SH-SY5Y (cell line): Measurements from ENCODE around the gene JAKMIP1.

Experiments used
- GATA2 ChIP-seq: IDR thresholded peaks from 2 replicates; pipeline ENCODE4 v1.6.1; 2011; ENCODE audit warnings: mild to moderate bottlenecking, low read depth, low read length
- GATA3 ChIP-seq: IDR thresholded peaks from 2 replicates; pipeline ENCODE4 v1.6.1; 2011; ENCODE audit warnings: low read depth, mild to moderate bottlenecking, low read length, moderate library complexity

The JAKMIP1 gene

DNA sequence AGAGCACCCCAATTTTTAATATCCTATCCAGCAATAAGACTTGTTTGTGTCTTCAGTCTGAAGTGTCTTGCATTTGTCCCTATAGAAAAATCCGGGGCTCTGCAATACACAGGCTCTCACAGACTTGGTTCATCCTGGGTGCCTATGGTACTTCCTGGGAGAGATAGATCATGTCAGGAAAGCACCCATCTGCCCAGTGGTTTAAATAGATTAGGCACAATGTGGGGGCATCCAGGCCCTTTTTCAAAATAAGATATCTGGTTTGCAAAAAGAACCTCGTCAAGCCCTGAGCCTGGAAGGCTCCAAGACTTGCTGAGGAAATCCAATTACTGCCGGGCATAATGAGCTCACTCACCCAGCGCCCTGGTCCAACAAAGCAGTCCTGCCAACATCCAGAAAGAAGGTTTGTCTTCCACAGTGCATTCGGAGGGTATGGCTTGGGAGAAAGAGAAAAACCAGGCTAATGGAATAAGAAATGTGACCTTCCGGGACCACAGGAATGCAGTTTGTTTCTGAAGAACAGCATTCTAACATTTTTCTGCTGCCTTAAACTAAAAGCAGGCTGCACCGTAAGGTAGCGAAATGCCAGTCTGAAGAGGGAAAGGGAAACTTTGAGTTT lies 11.6 kb downstream of the JAKMIP1 start:
- TF ChIP-seq GATA2 (no peak), GATA3 (no peak)

DNA sequence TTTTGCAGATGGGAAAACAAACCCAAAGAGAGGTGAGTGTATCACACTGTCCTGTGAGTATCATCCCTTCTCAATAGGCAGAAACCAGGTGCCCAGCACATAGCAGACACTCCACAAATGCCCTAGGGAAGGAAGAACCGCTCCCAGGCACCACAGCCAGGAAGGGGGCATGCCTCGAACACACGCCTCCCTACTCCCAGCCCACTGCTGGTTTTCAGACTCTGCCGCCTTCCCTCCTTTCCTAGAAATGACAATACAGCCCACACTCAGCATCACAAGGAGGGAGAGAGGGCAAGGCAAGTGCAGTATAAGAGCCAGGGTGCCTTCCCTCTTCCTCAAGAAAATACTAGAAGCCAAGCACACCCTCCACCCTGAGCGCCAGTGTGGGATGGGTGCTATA lies 16.2 kb downstream of the JAKMIP1 start:
- TF ChIP-seq GATA2: no peak
- TF ChIP-seq GATA3: no peak

DNA sequence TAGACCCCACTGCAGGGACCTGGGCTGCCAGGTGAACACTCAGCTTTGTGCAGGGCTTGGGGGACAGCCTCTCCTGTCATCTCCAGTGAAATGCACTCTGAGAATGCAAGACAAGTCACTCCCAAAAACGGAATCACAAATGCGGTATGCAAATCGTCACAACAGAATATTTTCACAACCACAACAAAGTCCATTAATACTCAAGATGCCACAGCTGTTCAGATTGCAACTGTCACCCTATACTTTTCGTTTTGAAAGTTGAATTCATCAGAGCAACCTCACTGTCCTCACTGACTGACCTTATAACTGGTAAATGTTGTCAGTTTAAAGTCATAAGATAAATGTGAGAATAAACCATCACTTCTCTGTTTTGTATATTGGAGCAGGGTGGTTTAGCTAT lies 16.6 kb downstream of the JAKMIP1 start:
- TF ChIP-seq GATA3 (no peak), GATA2 (no peak)

DNA sequence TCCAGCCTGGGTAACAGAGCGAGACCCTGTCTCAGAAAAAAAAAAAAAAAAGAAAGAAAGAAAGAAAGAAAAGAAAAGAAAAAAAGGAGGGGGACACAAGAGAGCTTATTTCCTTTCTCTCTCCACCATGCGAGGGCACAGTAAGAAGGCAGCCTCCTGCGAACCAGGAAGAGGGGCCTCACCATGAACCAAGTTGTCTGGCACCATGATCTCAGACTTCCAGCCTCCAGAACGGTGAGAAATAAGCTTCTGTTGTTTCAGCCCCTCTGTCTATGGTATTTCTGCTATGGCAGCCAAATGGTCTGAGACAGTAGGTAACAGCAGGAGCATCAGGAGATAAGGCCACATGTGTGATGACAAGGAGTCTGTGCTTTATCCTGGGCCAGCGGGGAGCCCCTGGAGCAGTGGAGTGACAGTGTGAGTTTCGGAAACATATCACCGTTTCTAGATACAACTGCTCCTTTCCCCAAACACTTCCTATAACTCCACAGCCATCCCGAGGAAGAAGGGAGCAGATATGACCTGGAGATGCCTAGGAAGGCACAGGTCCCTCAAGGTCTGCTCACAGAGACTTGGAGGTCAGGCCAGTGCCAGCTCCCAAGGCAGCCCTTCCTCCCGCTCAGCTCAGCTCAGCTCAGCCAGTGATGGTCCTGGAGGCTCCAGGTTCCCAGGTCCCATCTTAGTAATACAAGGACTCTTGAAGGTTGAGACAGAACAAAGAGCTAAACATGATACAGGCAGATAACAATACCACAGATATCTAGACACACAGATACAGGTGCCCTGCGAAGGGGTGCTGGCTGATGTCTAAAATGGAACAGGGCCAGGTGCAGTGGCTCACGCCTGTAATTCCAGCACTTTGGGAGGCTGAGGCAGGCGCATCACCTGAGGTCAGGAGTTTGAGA lies 17.7 kb downstream of the JAKMIP1 start:
- no peak for TF ChIP-seq GATA2
- TF ChIP-seq GATA3: no peak

DNA sequence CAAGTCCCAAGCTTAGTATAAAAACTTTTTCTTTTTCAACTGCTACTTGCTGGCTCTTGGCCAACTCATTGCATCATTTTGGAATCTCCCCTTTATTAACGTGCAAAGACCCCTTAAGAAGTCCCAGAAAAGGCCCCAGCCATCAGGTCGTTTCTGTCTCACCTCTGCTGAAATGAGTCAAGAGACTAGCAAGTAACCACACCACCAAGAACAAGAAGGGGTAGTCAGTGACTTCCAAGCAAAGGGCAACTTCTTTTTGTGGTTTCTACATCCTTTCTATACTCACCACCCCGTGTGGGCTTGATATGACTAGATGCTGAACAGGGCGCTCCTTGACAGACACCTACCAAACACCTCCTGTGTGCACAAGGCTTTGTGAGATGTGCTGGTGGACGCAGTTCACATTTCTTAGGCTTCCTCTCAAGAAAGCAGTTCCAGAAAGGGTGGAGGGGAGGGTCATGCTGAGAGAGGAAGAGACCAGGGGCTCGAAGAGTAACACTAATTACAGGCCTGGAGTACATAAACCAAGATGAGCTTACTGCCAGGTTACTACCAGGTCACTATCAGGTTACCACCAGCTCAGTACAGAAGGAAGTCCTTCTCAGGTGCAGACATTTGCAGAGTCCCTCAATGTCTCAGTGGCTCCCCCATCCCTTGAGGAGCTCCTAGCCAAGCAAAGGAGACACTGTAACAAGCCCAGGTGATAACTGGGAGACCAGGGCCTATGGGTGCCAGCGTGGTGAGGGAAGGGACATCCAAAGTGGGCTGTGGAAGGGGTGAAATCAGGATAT lies 19.3 kb downstream of the JAKMIP1 start:
- no peak for TF ChIP-seq GATA3
- no peak for TF ChIP-seq GATA2

DNA sequence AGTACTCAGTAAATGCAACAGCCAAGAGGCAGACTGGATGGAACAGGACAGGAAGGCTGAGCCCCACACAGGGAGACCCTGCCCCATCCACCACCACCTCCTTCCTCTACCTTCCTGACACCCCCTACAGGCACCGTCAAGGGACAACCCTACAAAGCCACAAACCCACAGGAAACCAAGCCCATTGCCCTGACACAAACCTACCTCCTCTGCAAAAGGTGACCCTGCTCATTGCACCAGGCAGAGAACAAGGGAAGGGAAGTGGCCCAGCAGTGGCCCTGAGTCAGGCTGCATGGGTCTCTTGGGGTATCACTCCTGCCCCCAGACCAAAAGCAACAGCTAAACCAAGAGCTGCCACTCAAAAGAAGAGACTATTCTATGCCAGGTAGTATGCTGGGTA lies 21.0 kb downstream of the JAKMIP1 start:
- TF ChIP-seq GATA2 (no peak), GATA3 (no peak)

DNA sequence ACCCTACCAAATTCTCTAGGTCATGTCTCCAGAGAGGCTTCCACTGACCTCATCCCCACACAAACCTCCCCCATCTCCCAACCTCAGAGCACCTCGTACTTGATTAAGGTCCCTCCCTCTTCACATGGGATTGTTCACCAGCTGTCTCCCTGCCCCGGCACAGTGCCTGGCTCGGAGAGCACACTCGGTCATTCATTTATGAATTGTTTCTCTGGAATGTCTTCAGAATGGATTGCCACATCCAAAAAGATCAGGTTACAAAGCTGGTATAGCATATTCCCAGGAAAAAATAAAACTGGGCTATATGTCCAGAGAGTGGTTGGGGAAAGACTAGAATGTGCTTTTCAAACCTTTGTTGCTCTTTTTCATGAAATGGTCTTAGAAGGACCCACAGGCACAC lies 21.6 kb downstream of the JAKMIP1 start:
- TF ChIP-seq GATA2: no peak
- TF ChIP-seq GATA3: no peak

DNA sequence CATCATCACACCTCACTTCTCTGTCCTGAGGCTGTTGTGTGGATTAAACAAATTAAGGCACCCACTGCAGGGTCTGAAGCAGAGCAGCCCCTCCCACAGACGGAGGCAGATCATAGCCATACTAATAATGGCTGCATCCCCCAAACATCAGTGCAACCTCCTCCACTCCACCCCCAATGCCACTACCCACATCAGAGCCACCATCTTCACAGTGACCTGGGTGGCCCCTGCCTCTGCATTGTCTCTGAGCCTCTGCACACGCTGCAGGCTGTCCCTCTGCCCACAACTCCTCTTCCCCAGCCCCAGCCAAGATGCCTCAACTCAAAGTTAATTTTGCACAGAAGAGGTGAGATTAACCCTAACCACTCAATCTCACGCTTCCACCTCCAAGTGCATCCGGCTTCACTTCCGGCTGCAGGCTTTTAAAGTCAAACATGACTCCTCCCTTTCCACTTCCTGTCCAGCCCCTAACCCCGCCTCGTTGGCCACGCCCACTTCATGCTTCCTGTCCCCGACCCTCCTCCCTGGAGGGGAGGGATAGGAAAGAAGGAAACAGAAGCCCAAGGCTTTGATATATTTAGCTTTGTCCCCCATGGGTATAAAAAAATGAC lies 22.7 kb downstream of the JAKMIP1 start:
- no peak for TF ChIP-seq GATA2
- TF ChIP-seq GATA3: no peak

DNA sequence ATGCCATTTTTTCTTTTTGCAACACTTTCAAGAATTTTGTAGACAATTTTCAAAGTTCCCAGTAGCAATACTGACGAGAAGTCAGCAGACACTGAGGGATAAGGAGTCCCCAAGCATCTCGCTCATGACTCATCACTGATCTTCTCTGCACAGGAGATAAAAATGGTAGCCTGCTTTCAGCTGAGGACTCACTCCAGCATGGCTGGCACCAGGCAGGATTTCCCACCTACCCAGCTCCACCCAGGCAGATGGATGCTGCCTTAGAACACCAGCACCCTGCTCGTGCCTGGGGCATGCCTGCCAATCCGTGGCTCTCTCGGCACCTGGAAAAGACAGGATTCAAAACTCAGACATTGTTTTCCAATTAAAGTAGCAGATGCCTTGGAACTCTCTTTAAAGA lies 24.9 kb downstream of the JAKMIP1 start:
- TF ChIP-seq GATA3: no peak
- no peak for TF ChIP-seq GATA2

DNA sequence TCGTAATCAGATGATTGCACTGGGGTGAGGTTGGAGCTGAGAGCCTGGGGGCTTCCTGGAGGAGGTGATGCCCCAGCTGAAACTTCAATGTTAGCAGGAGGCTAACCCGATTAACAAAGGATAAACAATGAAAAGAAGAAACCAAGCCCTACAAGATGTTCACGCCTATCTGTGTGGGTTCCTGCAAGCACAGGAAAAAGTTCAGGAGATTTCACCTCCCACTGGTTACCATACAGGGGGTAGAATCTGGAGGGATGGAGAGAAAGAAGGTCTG lies 27.5 kb downstream of the JAKMIP1 start:
- TF ChIP-seq GATA3 (no peak), GATA2 (no peak)

DNA sequence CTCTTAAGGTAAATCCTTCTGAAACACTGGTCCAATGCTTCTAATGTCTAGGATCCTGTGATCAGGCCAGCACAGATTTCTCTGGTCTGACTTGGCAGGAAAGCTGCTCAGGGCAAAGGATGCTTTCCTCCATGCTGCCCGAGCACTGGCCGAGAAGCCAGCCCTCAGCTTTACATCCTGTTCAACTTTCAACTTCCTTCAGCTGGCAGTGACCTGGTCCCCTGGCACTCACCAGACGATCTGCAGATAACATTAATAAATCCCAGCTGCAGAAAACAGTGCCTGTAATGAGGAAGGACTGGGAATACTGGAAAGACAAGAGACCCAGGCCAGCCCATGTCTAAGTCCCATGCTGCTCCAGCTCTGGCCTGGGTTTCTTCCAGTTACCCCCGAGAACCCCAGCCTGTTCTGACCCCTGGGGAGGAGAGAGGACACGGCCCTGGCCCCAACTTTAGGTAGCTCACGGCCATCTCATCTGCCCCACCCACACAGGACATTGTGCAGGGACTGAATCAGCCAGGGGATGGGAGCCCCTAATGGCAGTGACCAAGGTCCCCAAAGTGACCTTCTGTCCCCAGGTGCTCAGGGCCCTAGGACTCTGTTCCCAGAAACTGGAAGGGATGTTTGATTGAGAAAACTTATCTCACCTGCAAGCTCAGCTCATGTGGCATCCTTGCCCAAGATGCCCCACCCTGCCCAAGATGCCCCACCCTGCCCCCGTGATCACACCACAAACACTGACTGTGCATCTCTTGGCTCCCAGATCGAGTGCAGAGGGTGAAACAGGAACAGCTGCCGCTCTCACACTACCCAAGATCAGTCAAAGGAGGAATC lies 28.0 kb downstream of the JAKMIP1 start:
- TF ChIP-seq GATA3: peak; percentile 95
- peak; percentile 99 for TF ChIP-seq GATA2

DNA sequence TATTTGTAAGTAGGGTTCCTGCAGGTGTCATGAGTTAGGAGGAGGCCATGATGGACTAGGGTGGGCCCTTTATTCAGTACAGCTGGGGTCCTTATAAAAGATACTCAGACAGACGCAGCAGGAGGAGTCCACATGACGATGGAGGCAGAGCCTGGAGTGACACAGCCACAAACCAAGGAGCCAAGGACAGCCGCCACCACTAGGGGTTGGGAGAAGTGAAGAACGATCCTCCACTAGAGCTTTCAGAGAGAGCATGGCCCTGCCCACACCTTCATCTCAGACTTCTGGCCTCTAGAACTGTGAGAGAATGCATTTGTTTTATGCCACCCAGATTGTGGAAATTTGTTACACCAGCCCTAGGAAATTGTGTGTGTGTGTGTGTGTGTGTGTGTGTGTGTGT lies 31.1 kb downstream of the JAKMIP1 start:
- TF ChIP-seq GATA3 (no peak), GATA2 (no peak)

DNA sequence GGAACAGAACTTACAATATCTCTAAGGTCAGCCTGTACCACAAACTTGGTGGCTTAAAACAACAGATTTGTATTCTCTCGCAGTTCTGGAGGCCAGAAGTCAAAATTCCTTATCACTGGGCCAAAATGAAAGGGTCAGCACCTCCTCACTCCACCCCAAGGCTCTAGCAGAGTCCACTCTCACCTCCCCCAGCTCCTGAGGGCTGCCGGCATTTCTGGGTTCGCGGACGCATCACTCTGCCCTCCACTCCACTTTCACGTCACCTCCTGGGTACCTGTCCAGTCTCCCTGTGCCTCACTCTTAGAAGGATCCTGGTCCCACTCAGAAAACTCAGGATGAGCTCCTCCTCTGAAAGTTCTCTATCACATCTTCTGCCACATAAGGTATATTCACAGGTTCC lies 34.6 kb downstream of the JAKMIP1 start:
- TF ChIP-seq GATA2 (no peak), GATA3 (no peak)
